SK-N-SH treated with all-trans-retinoic acid at 6 μM for 48 hours (cell line): ENCODE measurements around the gene ART3.

ENCODE experiments used
- ATAC-seq: fragments of 200-7000 bp; cut with Tn5 transposase; 3 replicates; pipeline ENCODE4 v1.9.1; 2020; ENCODE audit warnings: mild to moderate bottlenecking, moderate library complexity
- ARNTL ChIP-seq: fragments of 450-650 bp; formaldehyde crosslinking; IDR thresholded peaks from 2 replicates; pipeline ENCODE4 v1.5.0; 2020; ENCODE audit warnings: low read depth, mild to moderate bottlenecking, moderate library complexity, borderline replicate concordance
- BACH2 ChIP-seq: fragments of 250-450 bp; sonication (Bioruptor Pico); IDR thresholded peaks from 2 replicates; pipeline ENCODE4 v1.9.0; 2021; ENCODE audit warnings: mild to moderate bottlenecking, borderline replicate concordance
- CREB5 ChIP-seq: fragments of 250-450 bp; sonication (Bioruptor Pico); IDR thresholded peaks from 2 replicates; pipeline ENCODE4 v1.5.1; 2020; ENCODE audit warnings: low read depth, mild to moderate bottlenecking, moderate library complexity
- CSDC2 ChIP-seq: fragments of 250-450 bp; sonication (Bioruptor Pico); IDR thresholded peaks from 2 replicates; pipeline ENCODE4 v1.5.0; 2020; ENCODE audit warnings: mild to moderate bottlenecking, moderate library complexity
- ESRRG ChIP-seq: fragments of 250-450 bp; sonication (Bioruptor Pico); IDR thresholded peaks from 2 replicates; pipeline ENCODE4 v1.6.1; 2021; ENCODE audit warnings: mild to moderate bottlenecking
- GLIS3 ChIP-seq: fragments of 250-450 bp; sonication (Bioruptor Pico); IDR thresholded peaks from 2 replicates; pipeline ENCODE4 v1.5.0; 2020; ENCODE audit warnings: mild to moderate bottlenecking, moderate library complexity
- ISL1 ChIP-seq: fragments of 250-450 bp; sonication (Bioruptor Pico); IDR thresholded peaks from 2 replicates; pipeline ENCODE4 v2.1.2; 2022; ENCODE audit warnings: mild to moderate bottlenecking, moderate library complexity
- OSR1 ChIP-seq: fragments of 250-450 bp; sonication (Bioruptor Pico); IDR thresholded peaks from 2 replicates; pipeline ENCODE4 v1.8.0; 2022; ENCODE audit warnings: moderate library complexity, mild to moderate bottlenecking, inconsistent platforms
- PPARA ChIP-seq: fragments of 250-450 bp; sonication (Bioruptor Pico); IDR thresholded peaks from 2 replicates; pipeline ENCODE4 v1.5.0; 2020; ENCODE audit warnings: mild to moderate bottlenecking, borderline replicate concordance
- RARB ChIP-seq: fragments of 250-450 bp; sonication (Bioruptor Pico); IDR thresholded peaks from 2 replicates; pipeline ENCODE4 v1.8.0; 2021; ENCODE audit warnings: mild to moderate bottlenecking, moderate library complexity
- SNAI2 ChIP-seq: fragments of 250-450 bp; sonication (Bioruptor Pico); IDR thresholded peaks from 2 replicates; pipeline ENCODE4 v1.5.0; 2020; ENCODE audit warnings: mild to moderate bottlenecking, moderate library complexity
- TCF4 ChIP-seq: fragments of 250-450 bp; sonication (Bioruptor Pico); IDR thresholded peaks from 2 replicates; pipeline ENCODE4 v1.8.0; 2021; ENCODE audit warnings: mild to moderate bottlenecking, moderate library complexity, borderline replicate concordance
- ZC3H10 ChIP-seq: fragments of 250-450 bp; sonication (Bioruptor Pico); IDR thresholded peaks from 2 replicates; pipeline ENCODE4 v1.5.1; 2021; ENCODE audit warnings: mild to moderate bottlenecking, moderate library complexity
- ZFP3 ChIP-seq: fragments of 250-450 bp; sonication (Bioruptor Pico); IDR thresholded peaks from 2 replicates; pipeline ENCODE4 v1.5.0; 2020; ENCODE audit warnings: mild to moderate bottlenecking, moderate library complexity
- ZFP30 ChIP-seq: fragments of 450-650 bp; formaldehyde crosslinking; IDR thresholded peaks from 2 replicates; pipeline ENCODE4 v1.5.0; 2022; ENCODE audit warnings: mild to moderate bottlenecking, moderate library complexity
- ZNF565 ChIP-seq: fragments of 450-650 bp; formaldehyde crosslinking; conservative IDR thresholded peaks from 2 replicates; pipeline ENCODE4 v1.5.0; 2020; ENCODE audit warnings: low read depth, mild to moderate bottlenecking, moderate library complexity
- ZNF70 ChIP-seq: fragments of 450-650 bp; formaldehyde crosslinking; IDR thresholded peaks from 2 replicates; pipeline ENCODE4 v1.5.0; 2020; ENCODE audit warnings: mild to moderate bottlenecking, moderate library complexity
- ZNF8 ChIP-seq: fragments of 450-650 bp; formaldehyde crosslinking; IDR thresholded peaks from 2 replicates; pipeline ENCODE4 v1.5.0; 2020; ENCODE audit warnings: mild to moderate bottlenecking, moderate library complexity
- TF ChIP-seq, protein P1 (sequence below): fragments of 250-450 bp; sonication (Bioruptor Pico); IDR thresholded peaks from 2 replicates; pipeline ENCODE4 v1.5.0; 2020; ENCODE audit warnings: mild to moderate bottlenecking, moderate library complexity
- TF ChIP-seq, protein P2 (sequence below): fragments of 250-450 bp; sonication (Bioruptor Pico); IDR thresholded peaks from 2 replicates; pipeline ENCODE4 v1.5.1; 2021; ENCODE audit warnings: mild to moderate bottlenecking, moderate library complexity
- TF ChIP-seq, protein P3 (sequence below): fragments of 250-450 bp; sonication (Bioruptor Pico); IDR thresholded peaks from 2 replicates; pipeline ENCODE4 v1.8.0; 2021; ENCODE audit warnings: low read depth, mild to moderate bottlenecking, moderate library complexity, borderline replicate concordance

Gene ART3

GRCh38 chr4:76061421-76061820 is 13.1 kb upstream of the ART3 start:
- no peak for ATAC-seq

DNA sequence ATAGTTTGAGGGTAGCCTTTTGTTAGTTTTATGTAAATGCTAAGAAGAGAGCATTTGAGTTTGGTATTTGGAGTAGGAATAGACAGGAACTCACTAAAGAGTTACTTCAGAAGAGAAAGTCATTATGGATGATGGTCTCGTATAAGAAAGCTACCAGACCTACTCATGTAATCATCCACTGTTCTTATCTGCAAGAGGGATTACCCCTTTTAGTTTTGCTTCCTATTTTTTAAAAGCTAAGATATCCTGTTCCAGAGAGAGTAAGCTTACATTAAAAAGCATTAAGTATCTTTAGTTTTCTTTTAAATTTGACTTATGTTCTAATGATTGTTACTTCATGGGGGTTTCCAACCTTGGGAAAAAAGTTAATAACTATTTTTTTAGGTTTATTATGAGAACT is 12.5 kb upstream of the ART3 start:
- TF ChIP-seq SNAI2 (CRISPR knock-in tag) (no peak), ZNF70 (no peak), PPARA (CRISPR knock-in tag) (no peak), ZNF8 (no peak), CREB5 (no peak), ARNTL (no peak), ZC3H10 (CRISPR knock-in tag) (no peak), RARB (CRISPR knock-in tag) (no peak), ZNF565 (CRISPR knock-in tag) (no peak), CSDC2 (CRISPR knock-in tag) (no peak)
- TF ChIP-seq, protein P1, sequence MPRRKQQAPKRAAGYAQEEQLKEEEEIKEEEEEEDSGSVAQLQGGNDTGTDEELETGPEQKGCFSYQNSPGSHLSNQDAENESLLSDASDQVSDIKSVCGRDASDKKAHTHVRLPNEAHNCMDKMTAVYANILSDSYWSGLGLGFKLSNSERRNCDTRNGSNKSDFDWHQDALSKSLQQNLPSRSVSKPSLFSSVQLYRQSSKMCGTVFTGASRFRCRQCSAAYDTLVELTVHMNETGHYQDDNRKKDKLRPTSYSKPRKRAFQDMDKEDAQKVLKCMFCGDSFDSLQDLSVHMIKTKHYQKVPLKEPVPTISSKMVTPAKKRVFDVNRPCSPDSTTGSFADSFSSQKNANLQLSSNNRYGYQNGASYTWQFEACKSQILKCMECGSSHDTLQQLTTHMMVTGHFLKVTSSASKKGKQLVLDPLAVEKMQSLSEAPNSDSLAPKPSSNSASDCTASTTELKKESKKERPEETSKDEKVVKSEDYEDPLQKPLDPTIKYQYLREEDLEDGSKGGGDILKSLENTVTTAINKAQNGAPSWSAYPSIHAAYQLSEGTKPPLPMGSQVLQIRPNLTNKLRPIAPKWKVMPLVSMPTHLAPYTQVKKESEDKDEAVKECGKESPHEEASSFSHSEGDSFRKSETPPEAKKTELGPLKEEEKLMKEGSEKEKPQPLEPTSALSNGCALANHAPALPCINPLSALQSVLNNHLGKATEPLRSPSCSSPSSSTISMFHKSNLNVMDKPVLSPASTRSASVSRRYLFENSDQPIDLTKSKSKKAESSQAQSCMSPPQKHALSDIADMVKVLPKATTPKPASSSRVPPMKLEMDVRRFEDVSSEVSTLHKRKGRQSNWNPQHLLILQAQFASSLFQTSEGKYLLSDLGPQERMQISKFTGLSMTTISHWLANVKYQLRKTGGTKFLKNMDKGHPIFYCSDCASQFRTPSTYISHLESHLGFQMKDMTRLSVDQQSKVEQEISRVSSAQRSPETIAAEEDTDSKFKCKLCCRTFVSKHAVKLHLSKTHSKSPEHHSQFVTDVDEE (CRISPR knock-in tag) = no peak
- TF ChIP-seq, protein P2, sequence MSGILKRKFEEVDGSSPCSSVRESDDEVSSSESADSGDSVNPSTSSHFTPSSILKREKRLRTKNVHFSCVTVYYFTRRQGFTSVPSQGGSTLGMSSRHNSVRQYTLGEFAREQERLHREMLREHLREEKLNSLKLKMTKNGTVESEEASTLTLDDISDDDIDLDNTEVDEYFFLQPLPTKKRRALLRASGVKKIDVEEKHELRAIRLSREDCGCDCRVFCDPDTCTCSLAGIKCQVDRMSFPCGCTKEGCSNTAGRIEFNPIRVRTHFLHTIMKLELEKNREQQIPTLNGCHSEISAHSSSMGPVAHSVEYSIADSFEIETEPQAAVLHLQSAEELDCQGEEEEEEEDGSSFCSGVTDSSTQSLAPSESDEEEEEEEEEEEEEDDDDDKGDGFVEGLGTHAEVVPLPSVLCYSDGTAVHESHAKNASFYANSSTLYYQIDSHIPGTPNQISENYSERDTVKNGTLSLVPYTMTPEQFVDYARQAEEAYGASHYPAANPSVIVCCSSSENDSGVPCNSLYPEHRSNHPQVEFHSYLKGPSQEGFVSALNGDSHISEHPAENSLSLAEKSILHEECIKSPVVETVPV (CRISPR knock-in tag) = no peak
- ATAC-seq = no peak

More at GRCh38 chr4:76061421-76061820, 13.1 kb upstream of the ART3 start:
- TF ChIP-seq, protein P3, sequence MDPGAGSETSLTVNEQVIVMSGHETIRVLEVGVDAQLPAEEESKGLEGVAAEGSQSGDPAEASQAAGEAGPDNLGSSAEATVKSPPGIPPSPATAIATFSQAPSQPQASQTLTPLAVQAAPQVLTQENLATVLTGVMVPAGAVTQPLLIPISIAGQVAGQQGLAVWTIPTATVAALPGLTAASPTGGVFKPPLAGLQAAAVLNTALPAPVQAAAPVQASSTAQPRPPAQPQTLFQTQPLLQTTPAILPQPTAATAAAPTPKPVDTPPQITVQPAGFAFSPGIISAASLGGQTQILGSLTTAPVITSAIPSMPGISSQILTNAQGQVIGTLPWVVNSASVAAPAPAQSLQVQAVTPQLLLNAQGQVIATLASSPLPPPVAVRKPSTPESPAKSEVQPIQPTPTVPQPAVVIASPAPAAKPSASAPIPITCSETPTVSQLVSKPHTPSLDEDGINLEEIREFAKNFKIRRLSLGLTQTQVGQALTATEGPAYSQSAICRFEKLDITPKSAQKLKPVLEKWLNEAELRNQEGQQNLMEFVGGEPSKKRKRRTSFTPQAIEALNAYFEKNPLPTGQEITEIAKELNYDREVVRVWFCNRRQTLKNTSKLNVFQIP = no peak
- TF ChIP-seq ZNF8 (no peak), ZFP30 (no peak), ISL1 (CRISPR knock-in tag) (no peak), CSDC2 (CRISPR knock-in tag) (no peak), BACH2 (no peak), ESRRG (no peak), RARB (CRISPR knock-in tag) (no peak), ZC3H10 (CRISPR knock-in tag) (no peak), TCF4 (CRISPR knock-in tag) (no peak), OSR1 (no peak), GLIS3 (CRISPR knock-in tag) (no peak), ZFP3 (CRISPR knock-in tag) (no peak)
- TF ChIP-seq, protein P2 (CRISPR knock-in tag) = no peak

GRCh38 chr4:76066546-76066945 is 8.0 kb upstream of the ART3 start:
- ATAC-seq = no peak
- TF ChIP-seq ARNTL (no peak), BACH2 (no peak), CREB5 (no peak), ZNF8 (no peak), ZFP3 (CRISPR knock-in tag) (no peak), TCF4 (CRISPR knock-in tag) (no peak), ZNF70 (no peak), GLIS3 (CRISPR knock-in tag) (no peak), OSR1 (no peak)
- TF ChIP-seq, protein P1 (CRISPR knock-in tag) = no peak
- TF ChIP-seq, protein P2 (CRISPR knock-in tag) = no peak
